NCI-H524 treated with DMSO at 0.1 percent for 48 hours (cell line): Measurements from ENCODE around the gene NAPG.
"Not testable (repeated sequence)": the region's sequence is repeated elsewhere in the genome, so short reads cannot be mapped to it uniquely, and the experiment has no call there.

Experiments
- DNase-seq: peaks from one replicate; lab custom pipeline; 2025; lab: John Stamatoyannopoulos, UW

Gene NAPG

GRCh38 chr18:10525697-10526560 is at the start of gene NAPG:
Gene NAPG, plus strand, starts transcription at chr18:10526027. Its CDS starts 76 bp downstream, at chr18:10526103.
- peak; percentile 60 for DNase-seq

DNA sequence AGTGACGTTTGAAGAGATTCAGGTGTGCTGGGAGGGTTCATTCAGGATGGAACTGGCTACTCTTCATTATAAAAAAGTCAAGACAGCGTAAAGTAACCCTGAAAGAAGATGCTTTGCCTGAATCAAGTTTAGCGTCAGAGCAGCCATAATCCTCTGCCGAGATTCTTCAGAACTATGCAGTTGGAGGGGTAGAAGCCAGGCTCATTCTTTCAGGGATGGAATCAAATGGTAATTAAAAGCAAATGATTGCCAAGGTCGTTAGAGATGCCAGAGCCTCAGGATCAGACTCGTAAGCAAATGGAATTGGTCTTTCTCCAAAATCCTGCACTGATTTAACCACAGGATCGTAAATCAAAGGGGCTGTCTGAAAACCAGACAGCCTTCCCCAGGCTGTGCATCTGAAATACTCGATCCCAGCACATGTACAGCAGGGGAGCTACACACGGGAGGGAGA is 49.5 kb upstream of the NAPG start:
- DNase-seq: no peak

- no peak for DNase-seq
Measured at GRCh38 chr18:10477121-10477862, 48.5 kb upstream of the NAPG start.

DNA sequence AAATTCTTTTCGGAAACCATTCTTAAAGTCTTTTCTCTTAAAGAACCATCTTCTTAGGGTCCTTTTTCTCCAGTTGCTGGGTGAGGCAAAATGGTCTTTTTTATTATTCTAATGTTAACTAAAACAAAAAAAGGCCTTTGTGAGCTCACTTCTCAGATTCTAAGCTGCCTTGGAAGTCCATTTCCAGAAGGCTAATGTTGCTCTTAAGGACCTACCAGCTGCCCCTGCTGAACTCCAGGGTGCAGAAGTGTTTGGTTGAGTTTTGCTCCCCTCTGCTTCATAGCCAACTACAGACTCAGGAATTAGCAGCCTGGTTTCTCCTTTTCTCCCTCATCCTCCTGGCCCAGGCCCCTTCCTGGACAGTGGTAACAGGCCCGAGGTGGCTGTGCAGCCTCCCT is 48.0 kb upstream of the NAPG start:
- no peak for DNase-seq

GRCh38 chr18:10481831-10482230 is 44.0 kb upstream of the NAPG start:
- no peak for DNase-seq

DNA sequence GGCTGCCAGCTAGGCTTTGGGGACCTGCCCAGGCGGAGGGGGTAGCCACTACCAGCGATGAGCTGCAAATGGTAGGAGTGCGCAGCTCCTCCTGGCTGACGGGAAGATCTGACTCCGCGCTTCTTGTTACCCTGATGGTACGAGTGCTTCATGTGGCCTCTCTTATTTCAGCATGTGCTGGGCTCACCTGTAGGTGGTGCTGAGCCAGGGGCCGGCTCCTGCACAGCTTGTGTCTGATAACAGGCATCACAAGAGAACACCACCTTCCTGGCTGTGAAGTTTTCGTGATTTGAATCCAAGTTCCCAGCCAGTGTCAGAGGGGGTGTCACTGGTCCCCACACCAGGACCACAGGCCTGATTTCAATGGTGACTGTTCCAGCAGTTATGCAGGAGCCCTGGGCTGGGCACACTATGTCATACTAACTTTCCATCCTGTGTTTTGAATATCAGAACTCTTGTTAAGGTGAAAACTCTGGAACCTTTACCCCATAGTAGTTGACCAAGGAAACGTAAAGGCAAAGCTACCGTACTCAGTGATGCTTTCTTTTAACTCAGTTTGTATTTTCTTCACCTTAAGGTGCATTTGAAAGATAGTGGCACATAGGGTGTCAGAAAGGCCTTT is 43.4 kb upstream of the NAPG start:
- no peak for DNase-seq

GRCh38 chr18:10482985-10483949 is 42.6 kb upstream of the NAPG start:
- no peak for DNase-seq

- DNase-seq: no peak
Measured at GRCh38 chr18:10485475-10485874, 40.4 kb upstream of the NAPG start.

- no peak for DNase-seq
Measured at GRCh38 chr18:10486362-10486761, 39.5 kb upstream of the NAPG start.

DNA sequence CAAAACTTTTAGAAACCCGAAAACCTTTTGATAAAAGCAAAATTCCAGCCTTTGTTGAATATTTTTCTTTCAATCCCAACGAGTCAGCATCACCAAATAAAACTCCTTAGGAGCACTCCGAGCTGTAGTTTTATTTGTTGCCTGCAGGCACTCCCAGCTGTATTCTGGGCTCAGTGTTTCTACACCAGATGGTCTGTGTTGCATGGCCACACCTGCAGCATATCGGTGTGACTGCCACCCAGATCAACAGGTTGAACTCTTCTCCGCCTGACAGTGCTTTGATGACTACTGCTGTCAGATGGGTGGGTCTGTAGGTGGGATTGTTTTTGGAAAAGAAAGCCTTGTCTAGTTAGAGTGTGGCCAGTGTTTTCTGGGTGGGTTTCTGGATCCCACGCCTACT is 38.7 kb upstream of the NAPG start:
- DNase-seq: no peak

GRCh38 chr18:10488017-10488416 is 37.8 kb upstream of the NAPG start:
- no peak for DNase-seq

DNA sequence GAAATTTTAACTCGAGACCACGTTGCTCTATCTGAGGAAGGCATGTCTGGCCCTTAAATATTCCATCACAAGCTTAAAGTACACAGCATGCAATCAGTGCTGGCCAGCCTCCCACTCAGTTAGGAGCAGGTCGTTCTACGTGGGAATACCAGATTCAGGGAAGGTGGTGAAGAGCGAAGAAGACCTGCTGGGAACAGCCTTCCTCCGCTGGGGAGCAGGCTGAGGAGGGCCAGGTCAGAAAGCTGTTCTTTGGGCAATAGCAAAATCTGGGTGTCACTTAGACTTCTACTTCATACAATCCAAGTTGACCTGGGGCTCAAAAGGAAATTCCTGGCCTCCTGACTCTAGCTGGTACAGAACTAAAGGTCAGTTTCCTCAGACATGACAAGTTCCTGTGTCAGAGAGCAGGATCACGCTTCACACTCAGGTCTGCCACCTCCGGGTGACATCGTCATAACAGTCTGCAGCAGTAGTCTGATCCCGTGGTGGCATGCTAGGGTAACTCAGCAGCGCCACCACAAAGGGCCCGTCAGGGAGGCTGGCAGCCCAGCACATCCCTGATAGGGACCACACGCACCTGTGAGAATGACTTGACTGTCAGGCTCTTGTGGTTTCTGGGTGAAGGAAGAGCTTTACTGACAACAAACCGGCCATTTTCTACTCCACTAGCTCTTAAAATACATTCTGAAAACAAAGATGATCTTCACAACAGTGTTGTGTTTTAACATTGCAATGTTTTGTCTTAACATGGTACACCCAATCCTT is 35.2 kb upstream of the NAPG start:
- DNase-seq: no peak

GRCh38 chr18:10495936-10496335 is 29.9 kb upstream of the NAPG start:
- no peak for DNase-seq

GRCh38 chr18:10497206-10497749 is 28.5 kb upstream of the NAPG start:
- no peak for DNase-seq

DNA sequence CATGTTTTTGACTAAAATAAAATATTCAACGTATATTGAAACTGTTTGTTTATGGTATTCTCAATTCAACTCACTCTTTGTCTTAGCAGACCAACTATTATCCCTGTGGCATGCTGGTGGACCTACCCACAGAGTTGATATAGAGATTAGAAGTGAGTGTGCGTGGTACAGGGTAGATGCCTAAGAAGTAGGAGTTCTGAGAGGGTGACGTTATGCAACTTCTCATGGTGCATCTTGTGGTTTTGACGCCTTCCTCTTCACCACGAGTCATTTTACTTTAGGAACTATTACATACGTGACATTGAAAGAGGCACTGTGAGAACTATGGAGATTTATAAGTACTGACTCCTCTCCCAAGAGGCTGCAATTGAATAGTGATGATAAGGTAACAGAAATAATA is 26.6 kb upstream of the NAPG start:
- no peak for DNase-seq

- DNase-seq: no peak
Measured at GRCh38 chr18:10500038-10500437, 25.8 kb upstream of the NAPG start.

GRCh38 chr18:10504723-10505122 is 21.1 kb upstream of the NAPG start:
- DNase-seq: no peak

DNA sequence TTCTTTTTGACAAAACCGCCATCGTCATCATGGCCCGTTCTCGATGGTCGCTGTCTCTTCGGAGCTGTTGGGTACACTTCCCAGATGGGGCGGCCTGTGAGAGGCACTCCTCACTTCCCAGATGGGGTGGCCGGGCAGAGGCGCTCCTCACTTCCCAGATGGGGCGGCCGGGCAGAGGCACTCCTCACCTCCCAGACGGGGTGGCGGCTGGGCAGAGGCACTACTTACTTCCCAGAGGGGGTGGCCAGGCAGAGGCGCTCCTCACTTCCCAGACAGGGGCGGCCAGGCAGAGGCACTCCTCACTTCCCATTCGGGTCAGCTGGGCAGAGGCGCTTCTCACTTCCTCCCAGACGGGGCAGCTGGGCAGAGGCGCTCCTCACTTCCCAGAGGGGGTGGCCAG is 19.9 kb upstream of the NAPG start:
- not testable (repeated sequence) for DNase-seq

DNA sequence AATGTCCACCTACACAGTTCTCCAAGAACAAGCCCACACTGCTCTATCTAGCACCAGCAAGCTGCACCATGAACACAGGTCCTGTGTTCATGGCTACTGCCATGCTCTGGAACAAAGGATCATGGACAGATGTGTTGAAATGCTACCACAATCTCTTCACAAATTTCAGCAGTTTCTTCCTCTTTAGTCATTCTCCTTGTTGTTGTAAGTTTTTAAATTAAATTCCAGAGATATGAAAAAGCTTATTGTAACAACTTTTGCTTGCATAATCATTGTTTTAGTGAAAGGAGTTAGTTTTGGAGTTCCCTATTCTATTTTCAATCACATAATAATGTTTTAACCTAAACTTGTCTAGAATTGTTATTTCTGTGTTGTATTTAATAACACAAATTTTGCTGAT is 17.2 kb upstream of the NAPG start:
- DNase-seq: no peak

DNA sequence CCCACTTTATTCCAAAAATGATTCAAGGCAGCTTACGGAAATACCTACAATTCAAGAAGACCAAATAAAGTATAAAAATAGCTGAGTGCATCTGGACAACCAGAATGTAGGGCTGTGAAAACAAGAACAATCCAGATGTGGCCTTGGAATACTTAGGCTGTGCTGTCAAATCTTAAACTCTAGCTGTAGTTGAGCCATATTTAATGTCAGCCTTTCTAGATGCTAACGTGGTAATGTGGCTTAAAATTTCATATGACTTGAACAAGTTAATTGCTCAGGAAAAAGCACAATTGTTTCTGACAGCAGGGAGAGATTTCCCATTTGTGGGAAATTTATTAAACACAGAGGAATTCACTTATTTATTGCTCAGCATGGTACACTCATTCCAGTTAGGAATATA is 14.6 kb upstream of the NAPG start:
- no peak for DNase-seq

DNA sequence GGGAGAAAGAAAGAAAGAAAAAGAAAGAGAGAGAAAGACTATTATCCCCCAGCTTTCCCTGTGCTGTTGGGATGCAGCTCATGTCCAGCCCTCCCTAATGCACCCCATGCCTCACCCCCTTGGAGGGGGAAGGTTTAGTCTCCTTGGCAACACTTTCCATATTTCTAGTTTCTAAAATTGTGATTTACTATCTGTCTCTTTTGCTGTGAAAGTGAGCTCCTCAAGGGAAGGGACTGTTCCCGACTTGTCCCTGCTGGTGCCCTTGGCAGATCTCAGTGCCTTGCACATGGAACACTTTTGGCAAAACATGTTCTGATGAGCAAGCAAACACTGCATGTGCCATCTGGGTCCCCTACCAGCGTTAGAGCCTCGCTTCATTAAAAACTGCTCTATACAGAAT is 11.7 kb upstream of the NAPG start:
- DNase-seq: no peak
